ENCODE results near the gene KIAA0232. TPM values are rescaled to one million over a fixed set of nuclear protein-coding genes. Genes with fewer than 3 reads are reported as not detected.

The KIAA0232 gene
- polyA plus RNA-seq, 1 donor from 2014 or later, result 57.6 TPM

DNA sequence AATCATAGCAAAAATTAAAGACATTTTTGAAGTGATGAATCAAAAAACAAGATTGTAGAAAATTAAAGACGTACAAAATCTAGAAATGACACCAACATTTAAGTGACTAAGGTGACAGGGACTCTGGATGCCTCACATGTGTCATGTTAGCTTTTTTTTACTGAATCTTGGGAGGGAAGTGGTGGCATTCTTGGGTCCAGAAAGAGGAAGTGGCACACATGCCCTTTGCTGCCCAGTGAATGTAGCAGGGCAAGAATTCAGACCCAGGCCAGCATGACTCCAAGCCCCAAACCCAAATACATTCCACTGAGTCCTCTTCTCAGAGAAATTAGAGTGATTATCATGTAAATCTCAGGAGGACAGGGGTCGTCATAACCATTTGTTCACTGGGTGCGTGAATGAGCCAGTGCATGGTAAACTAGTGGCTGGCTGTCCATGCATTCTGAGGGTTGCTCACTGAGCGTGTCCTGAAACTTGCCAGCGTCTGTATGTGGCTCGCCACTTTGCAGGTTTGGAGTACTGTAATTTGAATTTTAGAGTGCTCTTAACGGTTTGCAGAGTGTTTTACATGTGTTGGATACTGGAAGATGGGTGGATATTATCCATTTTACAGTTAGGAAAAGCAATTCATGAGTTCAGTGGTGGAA is 71.7 kb downstream of the KIAA0232 start:
- H3K9me2 ChIP-seq (ENCODE audit: insufficient read depth, low read length), result no peaks in the 10 kb centered on the region
- H3K27me3 ChIP-seq (ENCODE audit: insufficient read depth, low read depth, low read length), result no peaks in the 10 kb centered on the region
- H3K79me2 ChIP-seq (replicated peaks; ENCODE audit: insufficient read depth, low read length), result peaks cover 8% of the 10 kb centered on the region
- no peaks in the 10 kb centered on the region for H3K9me3 ChIP-seq (ENCODE audit: low read length)
- no peaks in the 10 kb centered on the region for H3F3A ChIP-seq (ENCODE audit: insufficient read depth, low read length, poor library complexity, severe bottlenecking)
- TF ChIP-seq EZH2 (IDR thresholded peaks at IDR 0.05; ENCODE audit: borderline replicate concordance, insufficient read depth, low read length, poor library complexity, severe bottlenecking) (no peak), SMC3 (conservative IDR thresholded peaks at IDR 0.05; ENCODE audit: poor library complexity) (no peak), POLR2AphosphoS5 (IDR thresholded peaks at IDR 0.05) (no peak), TAF1 (IDR thresholded peaks at IDR 0.05; ENCODE audit: low read depth) (no peak), EP300 (conservative IDR thresholded peaks at IDR 0.05; ENCODE audit: poor library complexity, severe bottlenecking) (no peak), MXI1 (conservative IDR thresholded peaks at IDR 0.05; ENCODE audit: poor library complexity, severe bottlenecking) (no peak), RAD21 (conservative IDR thresholded peaks at IDR 0.05) (no peak)
- TF ChIP-seq, protein P1, sequence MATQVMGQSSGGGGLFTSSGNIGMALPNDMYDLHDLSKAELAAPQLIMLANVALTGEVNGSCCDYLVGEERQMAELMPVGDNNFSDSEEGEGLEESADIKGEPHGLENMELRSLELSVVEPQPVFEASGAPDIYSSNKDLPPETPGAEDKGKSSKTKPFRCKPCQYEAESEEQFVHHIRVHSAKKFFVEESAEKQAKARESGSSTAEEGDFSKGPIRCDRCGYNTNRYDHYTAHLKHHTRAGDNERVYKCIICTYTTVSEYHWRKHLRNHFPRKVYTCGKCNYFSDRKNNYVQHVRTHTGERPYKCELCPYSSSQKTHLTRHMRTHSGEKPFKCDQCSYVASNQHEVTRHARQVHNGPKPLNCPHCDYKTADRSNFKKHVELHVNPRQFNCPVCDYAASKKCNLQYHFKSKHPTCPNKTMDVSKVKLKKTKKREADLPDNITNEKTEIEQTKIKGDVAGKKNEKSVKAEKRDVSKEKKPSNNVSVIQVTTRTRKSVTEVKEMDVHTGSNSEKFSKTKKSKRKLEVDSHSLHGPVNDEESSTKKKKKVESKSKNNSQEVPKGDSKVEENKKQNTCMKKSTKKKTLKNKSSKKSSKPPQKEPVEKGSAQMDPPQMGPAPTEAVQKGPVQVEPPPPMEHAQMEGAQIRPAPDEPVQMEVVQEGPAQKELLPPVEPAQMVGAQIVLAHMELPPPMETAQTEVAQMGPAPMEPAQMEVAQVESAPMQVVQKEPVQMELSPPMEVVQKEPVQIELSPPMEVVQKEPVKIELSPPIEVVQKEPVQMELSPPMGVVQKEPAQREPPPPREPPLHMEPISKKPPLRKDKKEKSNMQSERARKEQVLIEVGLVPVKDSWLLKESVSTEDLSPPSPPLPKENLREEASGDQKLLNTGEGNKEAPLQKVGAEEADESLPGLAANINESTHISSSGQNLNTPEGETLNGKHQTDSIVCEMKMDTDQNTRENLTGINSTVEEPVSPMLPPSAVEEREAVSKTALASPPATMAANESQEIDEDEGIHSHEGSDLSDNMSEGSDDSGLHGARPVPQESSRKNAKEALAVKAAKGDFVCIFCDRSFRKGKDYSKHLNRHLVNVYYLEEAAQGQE (IDR thresholded peaks at IDR 0.05; ENCODE audit: borderline replicate concordance), result no peak
- TF ChIP-seq, protein P2, sequence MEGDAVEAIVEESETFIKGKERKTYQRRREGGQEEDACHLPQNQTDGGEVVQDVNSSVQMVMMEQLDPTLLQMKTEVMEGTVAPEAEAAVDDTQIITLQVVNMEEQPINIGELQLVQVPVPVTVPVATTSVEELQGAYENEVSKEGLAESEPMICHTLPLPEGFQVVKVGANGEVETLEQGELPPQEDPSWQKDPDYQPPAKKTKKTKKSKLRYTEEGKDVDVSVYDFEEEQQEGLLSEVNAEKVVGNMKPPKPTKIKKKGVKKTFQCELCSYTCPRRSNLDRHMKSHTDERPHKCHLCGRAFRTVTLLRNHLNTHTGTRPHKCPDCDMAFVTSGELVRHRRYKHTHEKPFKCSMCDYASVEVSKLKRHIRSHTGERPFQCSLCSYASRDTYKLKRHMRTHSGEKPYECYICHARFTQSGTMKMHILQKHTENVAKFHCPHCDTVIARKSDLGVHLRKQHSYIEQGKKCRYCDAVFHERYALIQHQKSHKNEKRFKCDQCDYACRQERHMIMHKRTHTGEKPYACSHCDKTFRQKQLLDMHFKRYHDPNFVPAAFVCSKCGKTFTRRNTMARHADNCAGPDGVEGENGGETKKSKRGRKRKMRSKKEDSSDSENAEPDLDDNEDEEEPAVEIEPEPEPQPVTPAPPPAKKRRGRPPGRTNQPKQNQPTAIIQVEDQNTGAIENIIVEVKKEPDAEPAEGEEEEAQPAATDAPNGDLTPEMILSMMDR (IDR thresholded peaks at IDR 0.05; ENCODE audit: poor library complexity, severe bottlenecking), result no peak
- H3K4me3 ChIP-seq (ENCODE audit: low read length), result no peak overlapping the region
- no peak overlapping the region for H2AFZ ChIP-seq (ENCODE audit: low read depth, low read length)
- no peak overlapping the region for H3K27ac ChIP-seq (ENCODE audit: low read length)
- no peaks in the 10 kb centered on the region for H4K20me1 ChIP-seq (ENCODE audit: insufficient read depth)
- peaks cover 13% of the 10 kb centered on the region for H3K36me3 ChIP-seq (ENCODE audit: insufficient read depth, low read length)
- no peak overlapping the region for H3K4me2 ChIP-seq (ENCODE audit: low read length)
- no peak overlapping the region for H3K9ac ChIP-seq (ENCODE audit: low read length)

DNA sequence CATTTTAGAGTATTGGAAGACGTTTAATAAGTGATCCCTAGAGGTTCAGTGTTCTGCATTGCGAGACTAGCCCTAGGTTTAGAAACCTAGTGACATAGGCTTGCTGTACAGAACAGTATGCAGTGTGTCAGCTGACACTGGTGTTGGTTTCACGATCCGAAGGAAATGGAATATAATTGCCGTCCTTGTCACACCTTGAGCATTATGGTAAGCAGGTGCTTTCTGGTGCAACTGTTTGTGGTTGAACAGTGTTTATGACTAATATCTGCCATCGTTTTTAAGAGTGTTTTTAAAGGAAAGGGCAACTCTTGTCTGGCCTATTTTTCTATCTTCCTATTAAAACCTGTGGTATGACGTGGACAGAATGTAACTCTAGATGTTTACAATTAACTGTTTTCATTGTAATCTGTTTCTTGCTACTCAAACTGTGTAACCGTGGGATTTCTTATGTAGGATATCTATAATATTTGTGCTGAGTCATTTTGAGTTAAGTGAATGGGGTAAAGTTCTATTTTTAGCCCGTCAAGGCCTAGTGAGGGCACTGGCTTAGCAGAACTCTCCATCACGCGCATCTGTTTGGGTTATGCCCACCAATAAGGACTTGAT is 73.3 kb downstream of the KIAA0232 start:
- Histone ChIP-seq H3K27ac (ENCODE audit: low read length) (no peak overlapping the region), H3K4me2 (ENCODE audit: low read length) (no peak overlapping the region), H4K20me1 (ENCODE audit: insufficient read depth) (no peaks in the 10 kb centered on the region), H3K79me2 (replicated peaks; ENCODE audit: insufficient read depth, low read length) (peaks cover 8% of the 10 kb centered on the region), H3F3A (ENCODE audit: insufficient read depth, low read length, poor library complexity, severe bottlenecking) (no peaks in the 10 kb centered on the region), H3K9me2 (ENCODE audit: insufficient read depth, low read length) (no peaks in the 10 kb centered on the region), H3K27me3 (ENCODE audit: insufficient read depth, low read depth, low read length) (no peaks in the 10 kb centered on the region), H2AFZ (ENCODE audit: low read depth, low read length) (no peak overlapping the region), H3K9me3 (ENCODE audit: low read length) (no peaks in the 10 kb centered on the region), H3K4me3 (ENCODE audit: low read length) (no peak overlapping the region), H3K36me3 (ENCODE audit: insufficient read depth, low read length) (peaks cover 14% of the 10 kb centered on the region), H3K9ac (ENCODE audit: low read length) (no peak overlapping the region)
- TF ChIP-seq SMC3 (conservative IDR thresholded peaks at IDR 0.05; ENCODE audit: poor library complexity), result no peak
- TF ChIP-seq, protein P1 (IDR thresholded peaks at IDR 0.05; ENCODE audit: borderline replicate concordance), result no peak
- no peak for TF ChIP-seq POLR2AphosphoS5 (IDR thresholded peaks at IDR 0.05)
- no peak for TF ChIP-seq TAF1 (IDR thresholded peaks at IDR 0.05; ENCODE audit: low read depth)
- TF ChIP-seq, protein P2 (IDR thresholded peaks at IDR 0.05; ENCODE audit: poor library complexity, severe bottlenecking), result no peak
- TF ChIP-seq EZH2 (IDR thresholded peaks at IDR 0.05; ENCODE audit: borderline replicate concordance, insufficient read depth, low read length, poor library complexity, severe bottlenecking), result no peak
- no peak for TF ChIP-seq MXI1 (conservative IDR thresholded peaks at IDR 0.05; ENCODE audit: poor library complexity, severe bottlenecking)
- no peak for TF ChIP-seq RAD21 (conservative IDR thresholded peaks at IDR 0.05)
- TF ChIP-seq EP300 (conservative IDR thresholded peaks at IDR 0.05; ENCODE audit: poor library complexity, severe bottlenecking), result no peak

Data from neural cell (in vitro differentiated cells).